KOPT-K1 (cell line): Measurements from ENCODE around the gene DCAF6.
"Not testable (repeated sequence)": the region's sequence is repeated elsewhere in the genome, so short reads cannot be mapped to it uniquely, and the experiment has no call there.

ENCODE experiments used
- H3K27ac ChIP-seq: fragments of 200-600 bp; sonication (generic); 2 replicates; pipeline ENCODE4 v1.5.1; 2016; ENCODE audit warnings: antibody characterized with exemption, mild to moderate bottlenecking, low read depth, low read length; ENCODE audit not compliant: poor library complexity, severe bottlenecking
- H3K36me3 ChIP-seq: fragments of 200-600 bp; sonication (generic); 2 replicates; pipeline ENCODE4 v1.5.1; 2017; ENCODE audit warnings: antibody characterized with exemption, mild to moderate bottlenecking, low read length, moderate library complexity; ENCODE audit not compliant: insufficient read depth
- H3K9me3 ChIP-seq: fragments of 200-600 bp; sonication (generic); 2 replicates; pipeline ENCODE4 v1.5.1; 2017; ENCODE audit warnings: antibody characterized with exemption, low read length, mild to moderate bottlenecking; ENCODE audit not compliant: insufficient read depth, poor library complexity, severe bottlenecking

Gene DCAF6

GRCh38 chr1:168005529-168005928 is 69.0 kb downstream of the DCAF6 start:
- H3K27ac ChIP-seq, result no peak overlapping the region
- H3K9me3 ChIP-seq, result no peaks in the 10 kb centered on the region
- H3K36me3 ChIP-seq, result peaks cover 40% of the 10 kb centered on the region

- Histone ChIP-seq H3K27ac (no peak overlapping the region), H3K9me3 (no peaks in the 10 kb centered on the region), H3K36me3 (peaks cover 37% of the 10 kb centered on the region)
These were observed 71.2 kb downstream of the DCAF6 start for GRCh38 chr1:168007691-168008090.

- peaks cover 40% of the 10 kb centered on the region for H3K36me3 ChIP-seq
These were observed 72.1 kb downstream of the DCAF6 start for GRCh38 chr1:168008595-168008994.

GRCh38 chr1:168009322-168009721 is 72.8 kb downstream of the DCAF6 start:
- Histone ChIP-seq H3K36me3 (peaks cover 34% of the 10 kb centered on the region), H3K27ac (no peak overlapping the region), H3K9me3 (no peaks in the 10 kb centered on the region)

More at GRCh38 chr1:168008595-168008994, 72.1 kb downstream of the DCAF6 start:
- Histone ChIP-seq H3K9me3 (no peaks in the 10 kb centered on the region), H3K27ac (no peak overlapping the region)

GRCh38 chr1:168019407-168019806 is 82.9 kb downstream of the DCAF6 start:
- peaks cover 52% of the 10 kb centered on the region for H3K36me3 ChIP-seq
- no peaks in the 10 kb centered on the region for H3K9me3 ChIP-seq
- H3K27ac ChIP-seq, result no peak overlapping the region

GRCh38 chr1:168031198-168031597 is 94.7 kb downstream of the DCAF6 start:
- H3K9me3 ChIP-seq, result no peaks in the 10 kb centered on the region
- H3K36me3 ChIP-seq, result peaks cover 18% of the 10 kb centered on the region
- no peak overlapping the region for H3K27ac ChIP-seq

GRCh38 chr1:168031627-168032026 is 95.1 kb downstream of the DCAF6 start:
- no peak overlapping the region for H3K27ac ChIP-seq
- H3K36me3 ChIP-seq, result peaks cover 14% of the 10 kb centered on the region
- H3K9me3 ChIP-seq, result no peaks in the 10 kb centered on the region

- H3K36me3 ChIP-seq, result peaks cover 10% of the 10 kb centered on the region
- H3K27ac ChIP-seq, result no peak overlapping the region
- H3K9me3 ChIP-seq, result no peaks in the 10 kb centered on the region
These were observed 95.5 kb downstream of the DCAF6 start for GRCh38 chr1:168032029-168032428.

- Histone ChIP-seq H3K27ac (no peak overlapping the region), H3K9me3 (no peaks in the 10 kb centered on the region), H3K36me3 (peaks cover 3% of the 10 kb centered on the region; the same call in 1 of the 2 replicates)
These were observed 98.9 kb downstream of the DCAF6 start for GRCh38 chr1:168035345-168035744.

- no peak overlapping the region for H3K27ac ChIP-seq
- peaks cover 13% of the 10 kb centered on the region for H3K9me3 ChIP-seq
- peaks cover 45% of the 10 kb centered on the region for H3K36me3 ChIP-seq
These were observed 105.9 kb downstream of the DCAF6 start for GRCh38 chr1:168042362-168042761.

- Histone ChIP-seq H3K36me3 (peaks cover 51% of the 10 kb centered on the region), H3K9me3 (peaks cover 13% of the 10 kb centered on the region), H3K27ac (no peak overlapping the region)
These were observed 108.8 kb downstream of the DCAF6 start for GRCh38 chr1:168045311-168045710.

- Histone ChIP-seq H3K27ac (no peak overlapping the region), H3K9me3 (no peaks in the 10 kb centered on the region), H3K36me3 (peaks cover 26% of the 10 kb centered on the region)
These were observed 113.8 kb downstream of the DCAF6 start for GRCh38 chr1:168050307-168050706.

- Histone ChIP-seq H3K9me3 (no peaks in the 10 kb centered on the region), H3K27ac (no peak overlapping the region), H3K36me3 (peaks cover 22% of the 10 kb centered on the region; the same call in 1 of the 2 replicates)
These were observed 114.4 kb downstream of the DCAF6 start for GRCh38 chr1:168050880-168051279.

- no peaks in the 10 kb centered on the region for H3K9me3 ChIP-seq
- peaks cover 19% of the 10 kb centered on the region for H3K36me3 ChIP-seq
- H3K27ac ChIP-seq, result no peak overlapping the region
These were observed 117.2 kb downstream of the DCAF6 start for GRCh38 chr1:168053681-168054080.

GRCh38 chr1:168054117-168054516 is 117.6 kb downstream of the DCAF6 start:
- H3K27ac ChIP-seq, result no peak overlapping the region
- peaks cover 23% of the 10 kb centered on the region for H3K36me3 ChIP-seq

GRCh38 chr1:168056152-168056551 is 119.7 kb downstream of the DCAF6 start:
- not testable (repeated sequence) for H3K27ac ChIP-seq, H3K9me3 ChIP-seq
- H3K36me3 ChIP-seq, result peaks cover 35% of the 10 kb centered on the region

More at GRCh38 chr1:168054117-168054516, 117.6 kb downstream of the DCAF6 start:
- no peaks in the 10 kb centered on the region for H3K9me3 ChIP-seq
